Transverse colon (tissue), 4 donors: ENCODE results near the gene CHPT1. TPM values are rescaled to one million over a fixed set of nuclear protein-coding genes. Genes with fewer than 3 reads are reported as not detected.

Experiments
- DNase-seq: peaks from one replicate; pipeline ENCODE4 v3.0.0-alpha.2; 2019
- H3K27ac ChIP-seq, 4 donors: fragments of 200-600 bp; sonication (generic); 2 replicates each; pipeline ENCODE4 v1.5.1; 2016 to 2018; ENCODE audit warnings: inconsistent platforms in 4 of 4
- H3K27me3 ChIP-seq: fragments of 200-600 bp; sonication (generic); 2 replicates; pipeline ENCODE4 v1.5.1; 2017; ENCODE audit warnings: inconsistent platforms
- H3K36me3 ChIP-seq, 4 donors: fragments of 200-600 bp; sonication (generic); 2 replicates each; pipeline ENCODE4 v1.5.1; 2017 to 2019; ENCODE audit warnings: inconsistent platforms in 4 of 4
- H3K4me1 ChIP-seq, 4 donors: fragments of 200-600 bp; sonication (generic); 2 replicates each; pipeline ENCODE4 v1.5.1; 2017 to 2020; ENCODE audit warnings: inconsistent platforms in 4 of 4
- H3K4me3 ChIP-seq, 4 donors: fragments of 200-600 bp; sonication (generic); 1 replicate in 1 of 4; 2 replicates in 3 of 4; pipeline versions ENCODE4 v1.5.1 to v1.6.1; 2017 to 2019; ENCODE audit warnings: inconsistent platforms in 4 of 4
- H3K9me3 ChIP-seq, 2 donors: fragments of 200-600 bp; sonication (generic); 2 replicates each; pipeline ENCODE4 v1.5.1; 2017 to 2019; ENCODE audit warnings: inconsistent platforms in 2 of 2
- EP300 ChIP-seq: sonication (generic); formaldehyde crosslinking; IDR thresholded peaks from one replicate; pipeline ENCODE4 v1.6.1; 2017; ENCODE audit warnings: antibody characterized with exemption, low read depth
- POLR2A ChIP-seq: fragments of 450-650 bp; IDR thresholded peaks from one replicate; pipeline ENCODE4 v1.6.1; 2016; ENCODE audit warnings: antibody characterized with exemption, mild to moderate bottlenecking, moderate library complexity
- POLR2AphosphoS5 ChIP-seq, 3 donors: sonication (generic); formaldehyde crosslinking; IDR thresholded peaks; one replicate each; pipeline ENCODE4 v1.6.1; 2016; ENCODE audit warnings: antibody characterized with exemption in 3 of 3
- WGBS, 2 donors: methylation state at CpG; one replicate each; pipeline ENCODE4 v1.1.5; 2018; ENCODE audit warnings: low coverage in 1 of 2; 5-methylcytosine and 5-hydroxymethylcytosine counted together
- in situ Hi-C, 4 donors: fragments of 200-750 bp; cut with MboI; loops; one replicate each; pipeline versions ENCODE4 v1.15.0 to v1.15.1; 2017; ENCODE audit warnings: low sequenced_read_pairs in 3 of 4, low pct_ligation_motif_present in 1 of 4, low pct_unique_long_range_greater_than_20kb in 1 of 4
- intact Hi-C: fragments of 100-400 bp; cut with DNase I; formaldehyde crosslinking; loops from one replicate; pipeline ENCODE4 v1.15.1; 2023; ENCODE audit warnings: low total_unique reads
- total RNA-seq, 4 donors: library from RNA; depleted of rRNA; stranded (reverse); fragments of >200 nt; gene quantifications; one replicate each; pipeline ENCODE4 v1.1.0, GENCODE V29; 2016
- TF ChIP-seq, protein P1 (sequence below), 5 experiments: fragments of 200-600 bp in 3 of 5; fragments of 450-650 bp in 2 of 5; sonication (generic) in 3 of 5; IDR thresholded peaks; 1 replicate in 2 of 5; 2 replicates in 3 of 5; pipeline ENCODE4 v1.5.1; 2016 to 2017; ENCODE audit warnings: antibody characterized with exemption in 5 of 5, inconsistent platforms in 3 of 5, mild to moderate bottlenecking in 2 of 5, moderate library complexity in 1 of 5

The CHPT1 gene
- total RNA-seq, 4 donors from 2014 or later, result 114 to 215 (median 138) TPM

DNA sequence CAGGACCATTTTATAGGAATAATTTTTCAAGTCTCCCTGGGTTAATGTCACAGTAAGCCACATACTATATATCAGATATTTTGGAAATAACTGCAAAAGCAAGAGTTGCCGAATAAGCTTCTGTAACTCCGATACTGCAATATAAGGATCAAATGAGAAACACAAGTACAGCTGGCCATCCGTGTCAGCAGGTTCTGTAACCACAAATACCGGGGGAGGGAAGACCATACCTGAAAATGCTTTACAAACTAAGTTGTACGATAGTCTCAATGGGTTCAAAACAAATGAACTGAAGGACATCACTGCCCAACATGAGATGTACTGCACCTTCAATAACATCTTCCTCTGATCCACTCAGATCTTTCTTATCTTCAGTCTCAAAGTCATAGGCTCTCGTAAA is 40.0 kb downstream of the CHPT1 start:
- Histone ChIP-seq H3K4me1 (no peaks in the 10 kb centered on the region), H3K4me3 (no peak overlapping the region), H3K9me3 (no peaks in the 10 kb centered on the region), H3K36me3 (peaks cover 0 to 52% (median 16%) of the 10 kb centered on the region in 4 donors), H3K27me3 (no peaks in the 10 kb centered on the region), H3K27ac (no peak overlapping the region)
- in situ Hi-C loops, result no loop called here
- TF ChIP-seq POLR2AphosphoS5 (IDR thresholded peaks at IDR 0.05) (no peak), POLR2A (no peak), EP300 (no peak)
- TF ChIP-seq, protein P1, sequence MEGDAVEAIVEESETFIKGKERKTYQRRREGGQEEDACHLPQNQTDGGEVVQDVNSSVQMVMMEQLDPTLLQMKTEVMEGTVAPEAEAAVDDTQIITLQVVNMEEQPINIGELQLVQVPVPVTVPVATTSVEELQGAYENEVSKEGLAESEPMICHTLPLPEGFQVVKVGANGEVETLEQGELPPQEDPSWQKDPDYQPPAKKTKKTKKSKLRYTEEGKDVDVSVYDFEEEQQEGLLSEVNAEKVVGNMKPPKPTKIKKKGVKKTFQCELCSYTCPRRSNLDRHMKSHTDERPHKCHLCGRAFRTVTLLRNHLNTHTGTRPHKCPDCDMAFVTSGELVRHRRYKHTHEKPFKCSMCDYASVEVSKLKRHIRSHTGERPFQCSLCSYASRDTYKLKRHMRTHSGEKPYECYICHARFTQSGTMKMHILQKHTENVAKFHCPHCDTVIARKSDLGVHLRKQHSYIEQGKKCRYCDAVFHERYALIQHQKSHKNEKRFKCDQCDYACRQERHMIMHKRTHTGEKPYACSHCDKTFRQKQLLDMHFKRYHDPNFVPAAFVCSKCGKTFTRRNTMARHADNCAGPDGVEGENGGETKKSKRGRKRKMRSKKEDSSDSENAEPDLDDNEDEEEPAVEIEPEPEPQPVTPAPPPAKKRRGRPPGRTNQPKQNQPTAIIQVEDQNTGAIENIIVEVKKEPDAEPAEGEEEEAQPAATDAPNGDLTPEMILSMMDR (IDR thresholded peaks at IDR 0.05), result no peak
- intact Hi-C loops, result no loop called here
- no peak for DNase-seq
- WGBS, 2 donors, result 96 to 100% methylated on average over 4 to 6 of the region's 6 CpGs

DNA sequence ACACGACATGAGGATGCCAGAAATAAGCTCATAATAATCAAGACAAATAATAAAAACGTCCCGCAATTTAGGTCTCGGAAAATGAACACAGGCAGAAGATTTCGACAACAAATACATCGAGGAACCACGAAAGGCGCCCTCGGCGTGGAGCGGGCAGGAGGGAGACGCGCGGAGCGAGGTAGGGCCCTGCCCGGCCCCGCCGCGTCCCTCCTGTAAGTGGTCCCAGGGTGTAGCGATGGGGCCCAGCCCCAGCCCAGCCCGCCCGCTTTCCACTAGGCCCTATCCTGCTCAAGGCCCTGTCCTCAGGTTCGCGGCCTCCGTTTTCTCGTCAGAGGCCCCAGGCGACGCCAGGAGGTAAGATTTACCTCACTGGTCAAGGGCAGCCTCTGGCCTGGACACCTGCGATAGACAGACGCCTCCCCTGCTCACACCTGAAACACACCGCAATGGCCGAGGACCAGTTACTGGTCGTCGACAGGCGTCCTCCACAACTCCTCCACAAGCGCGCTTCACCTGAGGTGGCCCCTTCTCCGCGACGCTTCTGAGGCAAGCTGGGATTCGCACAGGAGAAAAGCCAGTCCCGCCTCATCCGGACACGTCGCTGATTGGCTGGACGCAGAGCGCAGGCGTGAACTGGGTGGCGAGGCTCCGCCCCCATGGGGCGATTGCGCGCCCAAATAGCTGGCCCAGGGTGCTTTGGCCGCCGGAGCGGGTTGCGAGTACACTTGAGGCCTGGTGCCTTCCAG is 41.7 kb downstream of the CHPT1 start, which contains the start of gene SYCP3:
Gene SYCP3 (minus strand): TSS at position 543 of the 746 bp plus-strand sequence. CDS start 1,527 bp downstream, outside the sequence.
- no peak for DNase-seq
- WGBS, 2 donors, result 98 to 100% methylated on average over 3 to 57 of the region's 57 CpGs
- TF ChIP-seq, protein P1 (IDR thresholded peaks at IDR 0.05), result no peak
- no peak for TF ChIP-seq EP300
- no peak for TF ChIP-seq POLR2AphosphoS5 (IDR thresholded peaks at IDR 0.05)
- TF ChIP-seq POLR2A, result no peak
- H3K4me1 ChIP-seq, result no peaks in the 10 kb centered on the region
- H3K9me3 ChIP-seq, result no peaks in the 10 kb centered on the region
- H3K4me3 ChIP-seq, result no peak within 1 kb of the TSS
- in situ Hi-C loops (no loop called here), intact Hi-C loops (no loop called here)
- H3K27ac ChIP-seq, result no peak within 1 kb of the TSS
- peaks cover 0 to 61% (median 17%) of the 10 kb centered on the region in 4 donors for H3K36me3 ChIP-seq
- H3K27me3 ChIP-seq, result no peaks in the 10 kb centered on the region

DNA sequence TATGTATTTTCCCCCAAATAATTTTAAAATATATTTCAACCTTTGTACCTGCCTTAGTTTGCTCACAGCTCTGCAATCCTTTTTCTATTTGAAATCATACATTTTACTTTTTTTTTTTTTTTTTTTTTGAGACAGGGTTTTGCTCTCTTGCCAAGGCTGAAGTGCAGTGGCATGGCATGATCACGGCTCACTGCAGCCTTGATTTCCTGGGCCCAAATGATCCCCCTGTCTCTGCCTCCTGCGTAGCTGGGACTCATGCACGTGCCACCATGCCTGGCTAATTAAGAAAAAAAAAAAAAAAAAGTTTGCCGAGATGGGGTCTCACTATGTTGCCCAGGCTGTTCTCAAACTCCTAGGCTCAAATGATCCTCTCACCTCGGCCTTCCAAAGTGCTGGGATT is 43.1 kb downstream of the CHPT1 start:
- in situ Hi-C loops, result no loop called here
- TF ChIP-seq EP300 (no peak), POLR2AphosphoS5 (IDR thresholded peaks at IDR 0.05) (no peak), POLR2A (no peak)
- TF ChIP-seq, protein P1 (IDR thresholded peaks at IDR 0.05), result no peak
- Histone ChIP-seq H3K27me3 (no peaks in the 10 kb centered on the region), H3K27ac (no peak overlapping the region), H3K36me3 (peaks cover 0 to 60% (median 21%) of the 10 kb centered on the region in 4 donors), H3K4me3 (no peak overlapping the region), H3K4me1 (no peaks in the 10 kb centered on the region), H3K9me3 (no peaks in the 10 kb centered on the region)
- 94 to 100% methylated on average over 2 to 5 of the region's 5 CpGs for WGBS, 2 donors
- no peak for DNase-seq
- intact Hi-C loops, result no loop called here

DNA sequence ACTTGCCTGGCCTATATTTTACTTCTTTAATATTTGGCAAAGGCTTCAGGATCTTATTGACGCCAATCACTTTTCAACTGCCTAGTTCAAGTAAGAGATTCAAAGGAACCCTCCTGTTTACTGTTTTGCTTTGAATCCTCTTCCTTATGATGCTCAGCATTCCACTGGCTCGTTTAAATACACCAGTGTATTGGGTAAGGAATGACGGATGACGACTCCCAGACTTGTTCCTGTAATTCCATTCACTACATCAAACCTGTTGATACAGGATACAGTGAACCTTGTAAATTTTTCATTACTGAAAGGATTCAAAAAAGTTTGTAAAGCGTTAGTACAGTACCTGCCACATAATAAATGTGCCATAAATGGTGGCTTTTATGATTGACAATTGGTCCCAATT is 43.5 kb downstream of the CHPT1 start:
- TF ChIP-seq EP300 (no peak), POLR2A (no peak), POLR2AphosphoS5 (IDR thresholded peaks at IDR 0.05) (no peak)
- TF ChIP-seq, protein P1 (IDR thresholded peaks at IDR 0.05), result no peak

More for the DNA sequence above, 43.5 kb downstream of the CHPT1 start:
- Histone ChIP-seq H3K27ac (no peak overlapping the region), H3K36me3 (peaks cover 0 to 64% (median 21%) of the 10 kb centered on the region in 4 donors), H3K4me1 (no peaks in the 10 kb centered on the region), H3K27me3 (no peaks in the 10 kb centered on the region), H3K9me3 (no peaks in the 10 kb centered on the region), H3K4me3 (no peak overlapping the region)
- intact Hi-C loops (no loop called here), in situ Hi-C loops (no loop called here)
- DNase-seq, result no peak
- WGBS, 2 donors, result 80% methylated on average over 5 of the region's 5 CpGs
